CD8-positive, alpha-beta memory T cell (primary cell): Measurements from ENCODE around the gene CIB2. TPM values are rescaled to one million over a fixed set of nuclear protein-coding genes. Genes with fewer than 3 reads are reported as not detected.
"Not testable (repeated sequence)": the region's sequence is repeated elsewhere in the genome, so short reads cannot be mapped to it uniquely, and the experiment has no call there.

ENCODE experiments used
- CTCF ChIA-PET: fragments of 350-600 bp; sonication (Branson Sonifier 250); formaldehyde crosslinking; loops from one replicate; lab custom pipeline; 2021; ENCODE audit warnings: antibody characterized with exemption; lab: Charles Lee
- POLR2A ChIA-PET: fragments of 350-600 bp; sonication (Branson Sonifier 250); formaldehyde crosslinking; loops from one replicate; lab custom pipeline; 2021; ENCODE audit warnings: antibody characterized with exemption; lab: Charles Lee
- DNase-seq, 5 donors: peaks; one replicate each; pipeline versions ENCODE4 v3.0.0 to v3.0.0-alpha.2; 2020 to 2022; ENCODE audit warnings: mixed read lengths in 1 of 5
- H3K27ac ChIP-seq: one replicate; pipeline ENCODE4 v1.7.0; 2013; ENCODE audit warnings: low read depth, mild to moderate bottlenecking, low read length, moderate library complexity
- H3K27me3 ChIP-seq: 2 replicates; pipeline ENCODE4 v1.7.0; 2013; ENCODE audit warnings: low read length, mild to moderate bottlenecking; ENCODE audit not compliant: insufficient read depth, poor library complexity, severe bottlenecking
- H3K36me3 ChIP-seq: 2 replicates; pipeline ENCODE4 v1.7.0; 2013; ENCODE audit warnings: mild to moderate bottlenecking, low read length, moderate library complexity; ENCODE audit not compliant: insufficient read depth
- H3K4me1 ChIP-seq: 2 replicates; pipeline ENCODE4 v1.7.0; 2013; ENCODE audit warnings: mild to moderate bottlenecking, low read length, moderate library complexity; ENCODE audit not compliant: insufficient read depth
- H3K4me3 ChIP-seq: 2 replicates; pipeline ENCODE4 v1.7.0; 2013; ENCODE audit warnings: mild to moderate bottlenecking, low read length
- H3K9me3 ChIP-seq: 2 replicates; pipeline ENCODE4 v1.7.0; 2013; ENCODE audit warnings: mild to moderate bottlenecking, low read length
- H3K27ac Mint-ChIP-seq, 8 donors: one replicate each; pipeline ENCODE4 v1.8.0; 2020 to 2021; ENCODE audit warnings: mixed read lengths in 8 of 8, mild to moderate bottlenecking in 6 of 8, inconsistent platforms in 3 of 8, moderate library complexity in 3 of 8
- H3K27me3 Mint-ChIP-seq, 2 donors: one replicate each; pipeline ENCODE4 v1.8.0; 2020 to 2021; ENCODE audit warnings: mixed read lengths in 2 of 2, mild to moderate bottlenecking in 1 of 2, moderate library complexity in 1 of 2
- H3K36me3 Mint-ChIP-seq, 3 donors: one replicate each; pipeline ENCODE4 v1.8.0; 2020 to 2021; ENCODE audit warnings: mixed read lengths in 3 of 3, inconsistent platforms in 1 of 3, mild to moderate bottlenecking in 1 of 3
- H3K4me1 Mint-ChIP-seq, 3 donors: one replicate each; pipeline ENCODE4 v1.8.0; 2020 to 2021; ENCODE audit warnings: mixed read lengths in 3 of 3, inconsistent platforms in 1 of 3, mild to moderate bottlenecking in 1 of 3
- H3K4me3 Mint-ChIP-seq, 7 donors: one replicate each; pipeline ENCODE4 v1.8.0; 2020 to 2021; ENCODE audit warnings: mixed read lengths in 7 of 7, mild to moderate bottlenecking in 6 of 7, moderate library complexity in 4 of 7, inconsistent platforms in 2 of 7
- H3K9me3 Mint-ChIP-seq, 5 donors: one replicate each; pipeline ENCODE4 v1.8.0; 2020 to 2022; ENCODE audit warnings: mixed read lengths in 5 of 5, mild to moderate bottlenecking in 3 of 5, moderate library complexity in 2 of 5, inconsistent platforms in 1 of 5
- polyA plus RNA-seq: library from polyadenylated mRNA; unstranded; fragments of 300-500 nt; fragmentation: Illumina TruSeq; gene quantifications from one replicate; pipeline ENCODE4 v1.2.3, GENCODE V29; 2021
- total RNA-seq, 2 experiments: library from RNA; stranded (reverse); gene quantifications; one replicate each; pipeline ENCODE4 v1.2.3, GENCODE V29; 2021

CIB2 gene
- total and polyA plus RNA-seq, 3 experiments from 2014 or later, result 2.0 to 2.3 (median 2.1) TPM

GRCh38 chr15:78157203-78157602, 26.0 kb upstream of the CIB2 start:
- H3K4me3 Mint-ChIP-seq, result no peak overlapping the region
- ChIA-PET POLR2A (no interaction called here), CTCF (interaction anchor here (1.4 to 3.5 kb wide), 2 partner anchors 19 to 26 kb away, joined by 3 to 11 read pairs; partner anchors contain the start of gene CIB2)
- no peaks in the 10 kb centered on the region for H3K27me3 Mint-ChIP-seq
- DNase-seq, result no peak
- H3K9me3 ChIP-seq, result no peaks in the 10 kb centered on the region
- no peak overlapping the region for H3K4me3 ChIP-seq
- H3K36me3 Mint-ChIP-seq, result peaks cover 4 to 67% (median 9%) of the 10 kb centered on the region in 3 donors
- no peak overlapping the region for H3K27ac ChIP-seq
- peaks cover 11 to 22% (median 16%) of the 10 kb centered on the region in 3 donors for H3K4me1 Mint-ChIP-seq
- H3K27ac Mint-ChIP-seq, result peak overlapping the region in 1 of 8 donors; percentile 31
- peaks cover 8% of the 10 kb centered on the region for H3K4me1 ChIP-seq
- H3K27me3 ChIP-seq, result no peaks in the 10 kb centered on the region
- no peaks in the 10 kb centered on the region for H3K9me3 Mint-ChIP-seq
- H3K36me3 ChIP-seq, result no peaks in the 10 kb centered on the region

GRCh38 chr15:78156653-78157052, 25.4 kb upstream of the CIB2 start:
- peaks cover 0 to 62% (median 7%) of the 10 kb centered on the region in 3 donors for H3K36me3 Mint-ChIP-seq
- no peaks in the 10 kb centered on the region for H3K27me3 Mint-ChIP-seq

DNA sequence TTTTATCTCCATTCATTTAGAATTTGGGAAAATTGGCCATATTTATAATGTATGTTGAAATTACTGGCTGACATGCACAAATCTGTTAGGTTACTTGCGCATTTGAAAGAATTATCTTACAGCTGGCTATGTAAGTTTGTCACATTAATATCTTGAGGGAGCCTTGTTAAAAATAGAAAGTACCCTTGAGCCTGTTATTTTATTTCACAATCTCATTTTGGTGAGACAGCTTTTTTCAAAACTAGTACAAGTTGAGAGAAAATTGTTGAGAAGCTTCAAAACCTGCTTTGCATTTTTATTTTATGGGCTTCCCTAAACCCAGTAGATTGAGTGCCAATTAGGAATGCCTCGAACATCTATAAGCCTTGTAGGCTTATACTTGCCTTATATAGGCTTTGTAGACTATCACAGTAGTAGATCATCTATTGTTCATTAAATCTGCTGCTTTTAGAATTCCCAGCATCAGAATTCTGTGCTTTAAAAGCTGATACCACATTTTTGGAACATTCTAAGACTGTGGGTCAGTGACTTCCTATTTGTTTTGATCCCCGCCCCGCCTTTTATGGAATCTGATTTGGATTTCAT, 24.2 kb upstream of the CIB2 start:
- CTCF ChIA-PET, result interaction anchor here (0.8 to 2.1 kb wide), 2 partner anchors 24 to 40 kb away, joined by 3 to 7 read pairs; no protein-coding TSS in a partner anchor
- Histone ChIP-seq H3K9me3 (no peaks in the 10 kb centered on the region), H3K36me3 (no peaks in the 10 kb centered on the region), H3K27me3 (no peaks in the 10 kb centered on the region), H3K4me1 (peaks cover 14% of the 10 kb centered on the region), H3K4me3 (no peak overlapping the region), H3K27ac (no peak overlapping the region)
- H3K9me3 Mint-ChIP-seq, result no peaks in the 10 kb centered on the region
- H3K27me3 Mint-ChIP-seq, result no peaks in the 10 kb centered on the region
- H3K4me3 Mint-ChIP-seq, result no peak overlapping the region
- no peak overlapping the region for H3K27ac Mint-ChIP-seq
- POLR2A ChIA-PET, result no interaction called here
- peaks cover 17 to 27% (median 19%) of the 10 kb centered on the region in 3 donors for H3K4me1 Mint-ChIP-seq
- H3K36me3 Mint-ChIP-seq, result peaks cover 0 to 52% (median 5%) of the 10 kb centered on the region in 3 donors
- no peak for DNase-seq

More at GRCh38 chr15:78156653-78157052, 25.4 kb upstream of the CIB2 start:
- no peaks in the 10 kb centered on the region for H3K36me3 ChIP-seq
- no peaks in the 10 kb centered on the region for H3K27me3 ChIP-seq
- Mint-ChIP-seq H3K9me3 (no peaks in the 10 kb centered on the region), H3K4me3 (no peak overlapping the region), H3K27ac (no peak overlapping the region), H3K4me1 (peaks cover 11 to 19% (median 11%) of the 10 kb centered on the region in 3 donors)
- H3K4me1 ChIP-seq, result peaks cover 8% of the 10 kb centered on the region
- H3K4me3 ChIP-seq, result no peak overlapping the region
- H3K27ac ChIP-seq, result no peak overlapping the region
- DNase-seq, result no peak
- ChIA-PET CTCF (interaction anchor here (1.4 to 3.5 kb wide), 3 partner anchors 20 to 39 kb away, joined by 3 to 11 read pairs (median 7); partner anchors contain the start of gene CIB2), POLR2A (no interaction called here)
- no peaks in the 10 kb centered on the region for H3K9me3 ChIP-seq

DNA sequence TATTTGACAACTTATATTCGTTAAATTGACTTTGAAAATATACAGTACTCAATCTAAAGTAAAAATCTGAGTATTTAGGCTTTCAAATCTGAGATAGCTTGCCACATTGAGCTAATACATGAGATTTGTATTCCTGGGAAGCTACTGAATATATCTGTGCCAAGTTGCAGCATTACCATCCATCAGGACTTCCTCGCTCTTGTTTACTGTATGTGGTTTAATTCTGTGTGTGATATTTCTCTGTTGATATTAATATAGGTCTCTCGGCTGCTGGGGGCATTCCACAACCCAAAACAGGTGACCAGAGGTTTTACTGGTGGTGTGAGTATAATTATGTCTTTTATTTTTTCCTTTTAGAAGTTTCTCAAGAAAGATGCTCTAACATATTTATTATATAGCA, 23.7 kb upstream of the CIB2 start:
- H3K4me3 ChIP-seq, result no peak overlapping the region
- ChIA-PET POLR2A (no interaction called here), CTCF (interaction anchor here (0.8 to 2.1 kb wide), 2 partner anchors 23 to 40 kb away, joined by 3 to 7 read pairs; no protein-coding TSS in a partner anchor)
- H3K36me3 Mint-ChIP-seq, result peaks cover 0 to 52% (median 4%) of the 10 kb centered on the region in 3 donors
- no peak overlapping the region for H3K27ac ChIP-seq
- H3K27me3 ChIP-seq, result no peaks in the 10 kb centered on the region
- H3K9me3 Mint-ChIP-seq, result no peaks in the 10 kb centered on the region
- H3K27me3 Mint-ChIP-seq, result no peaks in the 10 kb centered on the region
- H3K4me1 ChIP-seq, result peaks cover 19% of the 10 kb centered on the region
- H3K27ac Mint-ChIP-seq, result peak overlapping the region in 1 of 8 donors; percentile 75
- H3K4me1 Mint-ChIP-seq, result peaks cover 22 to 32% (median 24%) of the 10 kb centered on the region in 3 donors
- no peak overlapping the region for H3K4me3 Mint-ChIP-seq
- DNase-seq, result no peak
- no peaks in the 10 kb centered on the region for H3K9me3 ChIP-seq
- no peaks in the 10 kb centered on the region for H3K36me3 ChIP-seq

DNA sequence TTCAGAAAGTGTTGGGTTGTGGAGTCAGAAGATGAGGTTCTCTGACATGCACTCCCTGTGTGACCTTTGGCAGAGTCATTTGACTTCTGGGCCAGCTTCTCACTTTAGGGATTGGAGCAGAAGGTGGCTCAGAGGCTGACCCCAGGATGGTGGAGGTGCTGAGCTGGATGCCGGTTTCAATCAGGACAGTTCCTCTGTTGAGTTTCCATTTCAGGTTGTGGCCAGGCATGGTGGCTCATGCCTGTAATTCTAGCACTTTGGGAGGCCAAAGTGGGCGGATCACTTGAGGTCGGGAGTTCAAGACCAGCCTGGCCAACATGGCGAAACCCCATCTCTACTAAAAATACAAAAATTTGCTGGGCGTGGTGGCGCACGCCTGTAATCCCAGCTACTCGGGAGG, 19.8 kb upstream of the CIB2 start:
- not testable (repeated sequence) for H3K36me3 ChIP-seq, H3K9me3 Mint-ChIP-seq, H3K4me3 ChIP-seq, DNase-seq, H3K27me3 ChIP-seq, H3K27me3 Mint-ChIP-seq, H3K9me3 ChIP-seq, H3K27ac ChIP-seq
- Mint-ChIP-seq H3K27ac (peak overlapping the region in 4 of 8 donors; percentile 22 to 92 (median 76)), H3K4me1 (peaks cover 37 to 52% (median 44%) of the 10 kb centered on the region in 3 donors), H3K36me3 (peaks cover 0 to 27% (median 0%) of the 10 kb centered on the region in 3 donors), H3K4me3 (peak overlapping the region; percentile 61 to 95 (median 92))
- peaks cover 30% of the 10 kb centered on the region for H3K4me1 ChIP-seq
- CTCF ChIA-PET, result interaction anchor here (4.1 kb wide), 1 partner anchor 20 kb away, joined by 17 read pairs; the partner anchor contains the start of gene CIB2
- POLR2A ChIA-PET, result interaction anchor here (0.5 kb wide), 1 partner anchor 22 kb away, joined by 3 read pairs; no protein-coding TSS in a partner anchor

DNA sequence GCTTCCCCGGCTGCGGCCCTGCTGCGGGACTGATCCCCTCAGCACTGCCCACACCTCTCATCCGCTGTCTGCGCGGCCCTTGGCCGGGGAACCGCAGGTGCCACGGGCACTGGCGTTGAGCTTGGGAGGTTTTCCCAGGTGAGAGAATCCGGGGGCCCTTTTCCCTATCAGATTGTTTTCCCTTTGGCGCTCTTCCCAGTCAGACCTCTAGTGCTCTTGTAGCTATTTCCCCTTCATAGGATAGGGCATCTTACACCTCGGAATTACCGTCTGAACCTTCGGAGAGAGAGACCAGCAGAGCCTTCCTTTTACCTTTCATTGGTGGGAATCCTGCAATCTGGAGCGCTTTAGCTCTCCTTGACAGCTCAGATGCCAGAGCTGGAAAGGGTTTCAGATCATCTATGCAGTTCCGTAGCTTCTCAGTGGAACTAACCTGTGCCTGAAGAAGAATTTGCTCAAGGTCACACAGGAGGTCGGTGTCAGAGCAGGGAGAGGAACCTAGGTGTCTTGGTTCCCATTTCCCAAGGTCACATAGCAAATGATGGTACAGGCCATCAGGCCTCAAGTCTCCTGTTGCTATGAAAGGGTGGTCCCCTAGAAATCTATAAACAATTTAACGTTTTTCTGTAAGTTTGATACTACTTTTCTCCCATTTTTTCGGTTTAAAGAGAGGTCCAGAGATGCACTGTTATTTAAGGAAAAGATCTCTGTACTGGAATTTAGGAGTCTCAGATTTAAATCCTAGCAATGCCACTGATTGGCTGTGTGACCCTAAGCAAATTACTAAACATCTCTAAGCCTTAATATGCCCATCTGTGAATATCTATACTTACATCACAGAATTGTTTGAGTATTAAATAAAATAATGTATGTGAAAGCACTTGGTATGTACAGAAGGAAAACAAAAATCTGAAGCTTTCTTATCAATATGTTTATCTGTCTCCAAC, 18.8 kb upstream of the CIB2 start:
- no peaks in the 10 kb centered on the region for H3K9me3 Mint-ChIP-seq
- Histone ChIP-seq H3K9me3 (no peaks in the 10 kb centered on the region), H3K4me3 (peak overlapping the region; percentile 70), H3K27me3 (no peaks in the 10 kb centered on the region), H3K27ac (peak overlapping the region; percentile 54), H3K36me3 (no peaks in the 10 kb centered on the region), H3K4me1 (peaks cover 30% of the 10 kb centered on the region)
- no peak for DNase-seq
- H3K36me3 Mint-ChIP-seq, result peaks cover 0 to 19% (median 0%) of the 10 kb centered on the region in 3 donors
- peak overlapping the region; percentile 2 to 99 (median 86) for H3K27ac Mint-ChIP-seq
- peaks cover 37 to 51% (median 44%) of the 10 kb centered on the region in 3 donors for H3K4me1 Mint-ChIP-seq
- CTCF ChIA-PET, result interaction anchor here (1.0 to 4.1 kb wide), 5 partner anchors 15 to 90 kb away, joined by 3 to 17 read pairs (median 4); partner anchors contain the start of gene CIB2
- H3K4me3 Mint-ChIP-seq, result peak overlapping the region; percentile 87 to 98 (median 94)
- POLR2A ChIA-PET, result interaction anchor here (0.5 to 0.6 kb wide), 2 partner anchors 23 to 73 kb away, joined by 3 read pairs; partner anchors contain the start of gene TBC1D2B
- H3K27me3 Mint-ChIP-seq, result peaks cover 0 to 3% of the 10 kb centered on the region in 2 donors

GRCh38 chr15:78149068-78149804, 18.0 kb upstream of the CIB2 start, which contains the start of gene IDH3A:
Gene IDH3A, plus strand, starts transcription at chr15:78149362. Its CDS starts 42 bp downstream, at chr15:78149404.
- Mint-ChIP-seq H3K4me1 (peaks cover 35 to 49% (median 44%) of the 10 kb centered on the region in 3 donors), H3K27me3 (peaks cover 0 to 3% of the 10 kb centered on the region in 2 donors), H3K36me3 (peaks cover 0 to 16% (median 0%) of the 10 kb centered on the region in 3 donors), H3K9me3 (no peaks in the 10 kb centered on the region), H3K27ac (peak within 1 kb of the TSS; percentile 75 to 99 (median 90)), H3K4me3 (peak within 1 kb of the TSS; percentile 88 to 98 (median 95))
- ChIA-PET POLR2A (interaction anchor here (0.7 to 1.5 kb wide), 6 partner anchors 9 to 1217 kb away, joined by 3 to 6 read pairs (median 5); partner anchors contain the start of genes IREB2 and SKIC8), CTCF (interaction anchor here (0.8 to 4.1 kb wide), 6 partner anchors 10 to 91 kb away, joined by 3 to 17 read pairs (median 4); partner anchors contain the start of gene CIB2)
- H3K4me3 ChIP-seq, result peak within 1 kb of the TSS; percentile 74
- peak; percentile 98 to 100 (median 99) for DNase-seq
- no peaks in the 10 kb centered on the region for H3K9me3 ChIP-seq
- H3K36me3 ChIP-seq, result no peaks in the 10 kb centered on the region
- peak within 1 kb of the TSS; percentile 68 for H3K27ac ChIP-seq
- no peaks in the 10 kb centered on the region for H3K27me3 ChIP-seq
- H3K4me1 ChIP-seq, result peaks cover 30% of the 10 kb centered on the region
